B cell (primary cell): ENCODE data around the gene PIK3R4. TPM values are rescaled to one million over a fixed set of nuclear protein-coding genes. Genes with fewer than 3 reads are reported as not detected.

Source experiments
- ATAC-seq: fragments of 200-7000 bp; cut with Tn5 transposase; one replicate; pipeline ENCODE4 v1.10.0; 2021; ENCODE audit warnings: low read depth, mild to moderate bottlenecking, moderate number of reproducible peaks, moderate library complexity
- CTCF ChIA-PET: fragments of 350-600 bp; sonication (Branson Sonifier 250); formaldehyde crosslinking; loops from one replicate; lab custom pipeline; 2021; ENCODE audit warnings: antibody characterized with exemption, inconsistent platforms; lab: Charles Lee
- POLR2A ChIA-PET: fragments of 350-600 bp; sonication (Branson Sonifier 250); formaldehyde crosslinking; loops from one replicate; lab custom pipeline; 2021; ENCODE audit warnings: antibody characterized with exemption; lab: Charles Lee
- DNase-seq: peaks from one replicate; pipeline ENCODE4 v3.0.0; 2013
- H2AFZ ChIP-seq: 2 replicates; pipeline ENCODE4 v1.6.1; 2012; ENCODE audit warnings: mild to moderate bottlenecking, low read depth, low read length; ENCODE audit not compliant: insufficient read depth, poor library complexity, severe bottlenecking
- H3K27ac ChIP-seq, 2 donors: 1 replicate in 1 of 2; 2 replicates in 1 of 2; pipeline ENCODE4 v1.5.1; 2012 to 2013; ENCODE audit warnings: low read length in 2 of 2, mild to moderate bottlenecking in 2 of 2, moderate library complexity in 1 of 2
- H3K27me3 ChIP-seq, 4 experiments: fragments of 200-600 bp in 1 of 4; sonication (generic) in 1 of 4; replicated peaks in 1 of 4; 1 replicate in 2 of 4; 2 replicates in 2 of 4; pipeline versions ENCODE4 v1.6.1 to v1.7.0; 2013 to 2016; ENCODE audit warnings: low read length in 3 of 4, mild to moderate bottlenecking in 2 of 4, mixed read lengths in 1 of 4, moderate library complexity in 1 of 4; ENCODE audit not compliant: insufficient read depth in 4 of 4, control insufficient read depth in 3 of 4; ENCODE audit errors: control extremely low read depth in 1 of 4
- H3K36me3 ChIP-seq, 2 experiments: replicated peaks in 1 of 2; 1 replicate in 1 of 2; 2 replicates in 1 of 2; pipeline versions ENCODE4 v1.6.1 to v1.7.1; 2013; ENCODE audit warnings: low read length in 1 of 2; ENCODE audit not compliant: insufficient read depth in 2 of 2, control insufficient read depth in 1 of 2; ENCODE audit errors: control extremely low read depth in 1 of 2, extremely low read depth in 1 of 2
- H3K4me1 ChIP-seq, 2 donors: fragments of 200-600 bp in 1 of 2; sonication (generic) in 1 of 2; 1 replicate in 1 of 2; 2 replicates in 1 of 2; pipeline versions ENCODE4 v1.5.1 to v1.6.1; 2013 to 2017; ENCODE audit warnings: low read length in 2 of 2; ENCODE audit not compliant: control insufficient read depth in 2 of 2, insufficient read depth in 2 of 2
- H3K4me2 ChIP-seq: replicated peaks from 2 replicates; pipeline ENCODE3; 2012; ENCODE audit warnings: mild to moderate bottlenecking, low read depth, low read length; ENCODE audit not compliant: poor library complexity, severe bottlenecking
- H3K4me3 ChIP-seq, 5 experiments: fragments of 200-600 bp in 1 of 5; sonication (generic) in 1 of 5; 1 replicate in 3 of 5; 2 replicates in 2 of 5; pipeline versions ENCODE4 v1.5.1 to v1.7.0; 2011 to 2016; ENCODE audit warnings: low read length in 4 of 5, mild to moderate bottlenecking in 4 of 5, low read depth in 2 of 5, control low read depth in 1 of 5, moderate library complexity in 1 of 5; ENCODE audit not compliant: insufficient read depth in 1 of 5; ENCODE audit errors: control extremely low read depth in 1 of 5, extremely low read depth in 1 of 5
- H3K79me2 ChIP-seq: fragments of 200-600 bp; sonication (generic); one replicate; pipeline ENCODE4 v1.6.0; 2016; ENCODE audit warnings: low read length; ENCODE audit not compliant: control insufficient read depth, insufficient read depth
- H3K9ac ChIP-seq: fragments of 200-600 bp; sonication (generic); 2 replicates; pipeline ENCODE4 v1.6.1; 2017; ENCODE audit warnings: mild to moderate bottlenecking, low read length, moderate library complexity
- H3K9me3 ChIP-seq, 3 donors: one replicate each; pipeline versions ENCODE4 v1.6.1 to v1.7.1; 2013; ENCODE audit warnings: low read length in 2 of 3; ENCODE audit not compliant: control insufficient read depth in 2 of 3, insufficient read depth in 1 of 3; ENCODE audit errors: control extremely low read depth in 1 of 3
- H4K20me1 ChIP-seq: 2 replicates; pipeline ENCODE4 v1.6.0; 2012; ENCODE audit warnings: mild to moderate bottlenecking, low read length; ENCODE audit not compliant: insufficient read depth, control insufficient read depth, poor library complexity, severe bottlenecking
- H3K27ac Mint-ChIP-seq: one replicate; pipeline ENCODE4 v1.8.0; 2021; ENCODE audit warnings: mixed read lengths
- H3K27me3 Mint-ChIP-seq: one replicate; pipeline ENCODE4 v1.8.0; 2021; ENCODE audit warnings: mixed read lengths
- H3K4me1 Mint-ChIP-seq: one replicate; pipeline ENCODE4 v1.8.0; 2021; ENCODE audit warnings: mixed read lengths
- H3K4me3 Mint-ChIP-seq: one replicate; pipeline ENCODE4 v1.8.0; 2021; ENCODE audit warnings: mixed read lengths
- H3K9me3 Mint-ChIP-seq: one replicate; pipeline ENCODE4 v1.8.0; 2022; ENCODE audit warnings: mixed read lengths; ENCODE audit not compliant: insufficient read depth
- EZH2 ChIP-seq: IDR thresholded peaks from 2 replicates; pipeline ENCODE4 v1.6.1; 2012; ENCODE audit warnings: borderline replicate concordance, low read depth, mild to moderate bottlenecking, moderate library complexity, low read length; ENCODE audit not compliant: insufficient read depth, poor library complexity, severe bottlenecking
- WGBS: methylation state at CpG from one replicate; pipeline ENCODE4 v1.1.5; 2013; ENCODE audit warnings: missing lambda C conversion rate; ENCODE audit not compliant: insufficient coverage; 5-methylcytosine and 5-hydroxymethylcytosine counted together
- intact Hi-C: fragments of 100-400 bp; cut with micrococcal nuclease; formaldehyde crosslinking; loops from one replicate; pipeline ENCODE4 v1.10.0; 2022
- polyA plus RNA-seq: library from polyadenylated mRNA; depleted of rRNA; stranded (reverse); fragments of >200 nt; gene quantifications from 2 replicates; pipeline ENCODE4 v1.2.3, GENCODE V29; 2012
- total RNA-seq, 2 donors: library from RNA; stranded (reverse); fragments of 120-200 nt in 1 of 2; gene quantifications; 1 replicate in 1 of 2; 2 replicates in 1 of 2; pipeline versions ENCODE4 v1.2.3 to v1.2.4, GENCODE V29; 2013 to 2022
- TF ChIP-seq, protein P1 (sequence below): fragments of 200-600 bp; IDR thresholded peaks from one replicate; pipeline ENCODE4 v1.8.0; 2022; ENCODE audit warnings: antibody characterized with exemption, mild to moderate bottlenecking

Gene PIK3R4
- total and polyA plus RNA-seq, 2 donors (not counting 1 experiment from before 2014, with no cell fraction given), result 23.9 to 27.1 TPM

DNA sequence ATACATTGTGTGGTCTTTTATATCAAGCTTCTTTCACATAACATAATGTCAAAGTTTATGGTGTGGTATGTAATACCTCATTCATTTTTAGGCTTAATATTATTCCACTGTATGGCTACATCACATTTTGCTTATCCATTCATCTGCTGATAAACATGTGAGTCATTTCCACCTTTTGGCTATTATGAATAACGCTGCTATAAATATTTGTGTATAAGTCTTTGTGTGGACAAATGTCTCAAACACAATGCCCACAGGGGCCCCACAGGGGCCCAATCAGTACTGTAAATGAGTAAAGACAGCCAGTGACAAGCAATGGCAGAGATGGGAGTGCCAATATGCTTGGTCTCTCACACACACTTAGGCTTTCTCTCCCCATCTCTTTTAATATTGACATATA lies 54.2 kb downstream of the PIK3R4 start:
- Mint-ChIP-seq H3K4me3 (no peak overlapping the region), H3K27ac (no peak overlapping the region), H3K27me3 (no peaks in the 10 kb centered on the region), H3K9me3 (no peaks in the 10 kb centered on the region), H3K4me1 (no peaks in the 10 kb centered on the region)
- H3K79me2 ChIP-seq, result no peaks in the 10 kb centered on the region
- CTCF ChIA-PET, result no interaction called here
- POLR2A ChIA-PET, result no interaction called here
- H4K20me1 ChIP-seq, result no peaks in the 10 kb centered on the region
- WGBS, result no CpG with 5 or more reads among the region's 1 CpG
- H3K4me2 ChIP-seq, result no peak overlapping the region
- DNase-seq (no peak), ATAC-seq (no peak)
- TF ChIP-seq, protein P1, sequence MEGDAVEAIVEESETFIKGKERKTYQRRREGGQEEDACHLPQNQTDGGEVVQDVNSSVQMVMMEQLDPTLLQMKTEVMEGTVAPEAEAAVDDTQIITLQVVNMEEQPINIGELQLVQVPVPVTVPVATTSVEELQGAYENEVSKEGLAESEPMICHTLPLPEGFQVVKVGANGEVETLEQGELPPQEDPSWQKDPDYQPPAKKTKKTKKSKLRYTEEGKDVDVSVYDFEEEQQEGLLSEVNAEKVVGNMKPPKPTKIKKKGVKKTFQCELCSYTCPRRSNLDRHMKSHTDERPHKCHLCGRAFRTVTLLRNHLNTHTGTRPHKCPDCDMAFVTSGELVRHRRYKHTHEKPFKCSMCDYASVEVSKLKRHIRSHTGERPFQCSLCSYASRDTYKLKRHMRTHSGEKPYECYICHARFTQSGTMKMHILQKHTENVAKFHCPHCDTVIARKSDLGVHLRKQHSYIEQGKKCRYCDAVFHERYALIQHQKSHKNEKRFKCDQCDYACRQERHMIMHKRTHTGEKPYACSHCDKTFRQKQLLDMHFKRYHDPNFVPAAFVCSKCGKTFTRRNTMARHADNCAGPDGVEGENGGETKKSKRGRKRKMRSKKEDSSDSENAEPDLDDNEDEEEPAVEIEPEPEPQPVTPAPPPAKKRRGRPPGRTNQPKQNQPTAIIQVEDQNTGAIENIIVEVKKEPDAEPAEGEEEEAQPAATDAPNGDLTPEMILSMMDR, result no peak
- no peak for TF ChIP-seq EZH2
- no peak overlapping the region for H3K4me3 ChIP-seq
- no peaks in the 10 kb centered on the region for H3K27me3 ChIP-seq
- H3K27ac ChIP-seq, result no peak overlapping the region
- H3K9ac ChIP-seq, result no peak overlapping the region
- no peaks in the 10 kb centered on the region for H3K4me1 ChIP-seq
- no peak overlapping the region for H2AFZ ChIP-seq
- intact Hi-C loops, result no loop called here
- peaks cover 2 to 30% of the 10 kb centered on the region in 2 experiments for H3K36me3 ChIP-seq
- H3K9me3 ChIP-seq, result no peaks in the 10 kb centered on the region

DNA sequence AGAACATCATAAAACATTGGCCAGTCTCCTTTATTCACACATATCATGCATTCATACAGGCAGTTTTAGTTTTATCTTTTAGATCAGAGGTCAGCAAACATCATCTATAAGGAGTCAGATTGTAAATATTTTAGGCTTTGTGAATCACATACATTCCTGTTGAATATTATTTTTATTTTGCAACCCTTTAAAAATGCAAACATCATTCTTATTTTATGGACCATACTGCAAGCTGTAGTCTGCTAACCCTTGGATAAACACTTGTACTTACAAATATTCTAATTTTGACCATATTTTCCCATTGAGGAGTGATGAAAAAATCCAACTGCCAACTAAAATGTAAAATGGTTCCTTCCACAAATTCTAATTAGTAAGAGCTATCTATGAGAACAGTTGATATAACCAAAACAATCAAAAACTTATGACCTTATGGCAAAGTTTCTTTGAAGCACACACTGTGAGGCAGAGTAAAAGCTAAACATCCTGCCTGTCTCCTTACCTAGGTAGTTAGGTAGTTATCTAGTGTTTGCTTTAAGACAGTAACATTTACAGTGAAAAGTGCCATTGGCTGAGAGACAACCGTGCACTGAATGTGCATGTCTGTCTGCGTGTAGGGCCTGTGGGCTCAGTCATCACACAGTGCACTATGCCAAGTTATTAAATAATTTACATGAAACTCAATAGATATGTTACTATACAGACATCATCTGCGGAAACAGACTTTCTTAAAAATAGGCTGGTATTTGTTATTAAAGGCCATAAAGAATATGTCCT lies 57.7 kb downstream of the PIK3R4 start:
- no peaks in the 10 kb centered on the region for H3K27me3 ChIP-seq
- no peaks in the 10 kb centered on the region for H4K20me1 ChIP-seq
- intact Hi-C loops, result no loop called here
- no peak overlapping the region for H3K4me3 ChIP-seq
- no peak for TF ChIP-seq EZH2
- TF ChIP-seq, protein P1, result no peak
- H3K36me3 ChIP-seq, result peaks cover 0 to 37% of the 10 kb centered on the region in 2 experiments
- ATAC-seq, result no peak
- Mint-ChIP-seq H3K27me3 (no peaks in the 10 kb centered on the region), H3K27ac (no peak overlapping the region), H3K4me3 (no peak overlapping the region), H3K9me3 (no peaks in the 10 kb centered on the region), H3K4me1 (no peaks in the 10 kb centered on the region)
- H3K9me3 ChIP-seq, result no peaks in the 10 kb centered on the region
- H3K4me1 ChIP-seq, result no peaks in the 10 kb centered on the region
- ChIA-PET CTCF (no interaction called here), POLR2A (no interaction called here)
- H3K79me2 ChIP-seq, result no peaks in the 10 kb centered on the region
- H2AFZ ChIP-seq, result no peak overlapping the region
- DNase-seq, result no peak
- no peak overlapping the region for H3K9ac ChIP-seq
- WGBS, result no CpG with 5 or more reads among the region's 3 CpGs
- H3K4me2 ChIP-seq, result no peak overlapping the region
- H3K27ac ChIP-seq, result no peak overlapping the region
